Activated CD8-positive, alpha-beta memory T cell treated with anti-CD3 and anti-CD28 coated beads, Interleukin-2, amount 10 ng/mL, durations not matched to agents 7 days and 5 days (primary cell): ENCODE data around the gene PEX13. TPM values are rescaled to one million over a fixed set of nuclear protein-coding genes. Genes with fewer than 3 reads are reported as not detected.

ENCODE experiments used
- ATAC-seq: fragments of 150-1000 bp; cut with Tn5 transposase; one replicate; pipeline ENCODE4 v1.10.0; 2021; ENCODE audit warnings: moderate library complexity
- CTCF ChIA-PET: fragments of 350-600 bp; sonication (Branson Sonifier 250); formaldehyde crosslinking; loops from one replicate; lab custom pipeline; 2021; ENCODE audit warnings: antibody characterized with exemption; lab: Charles Lee
- DNase-seq: peaks from one replicate; pipeline ENCODE4 v3.0.0-alpha.2; 2020
- H3K27ac Mint-ChIP-seq: one replicate; pipeline ENCODE4 v1.8.0; 2021; ENCODE audit warnings: mild to moderate bottlenecking, mixed read lengths
- H3K27me3 Mint-ChIP-seq: one replicate; pipeline ENCODE4 v1.8.0; 2021; ENCODE audit warnings: mixed read lengths
- H3K36me3 Mint-ChIP-seq: one replicate; pipeline ENCODE4 v1.8.0; 2021; ENCODE audit warnings: mild to moderate bottlenecking, mixed read lengths
- H3K4me1 Mint-ChIP-seq: one replicate; pipeline ENCODE4 v1.8.0; 2021; ENCODE audit warnings: mixed read lengths
- H3K4me3 Mint-ChIP-seq: one replicate; pipeline ENCODE4 v1.8.0; 2021; ENCODE audit warnings: mild to moderate bottlenecking, moderate library complexity, mixed read lengths
- H3K9me3 Mint-ChIP-seq: one replicate; pipeline ENCODE4 v1.8.0; 2022; ENCODE audit warnings: low read depth, mixed read lengths
- total RNA-seq, 2 experiments: library from RNA; stranded (reverse); gene quantifications; one replicate each; pipeline ENCODE4 v1.2.3, GENCODE V29; 2021

Gene PEX13
- total RNA-seq, 2 experiments from 2014 or later = 19.4 to 21.8 TPM

GRCh38 chr2:61055557-61055956 is 38.0 kb downstream of the PEX13 start:
- Mint-ChIP-seq H3K4me3 (no peak overlapping the region), H3K36me3 (peaks cover 16% of the 10 kb centered on the region), H3K4me1 (no peaks in the 10 kb centered on the region), H3K9me3 (no peaks in the 10 kb centered on the region), H3K27ac (no peak overlapping the region), H3K27me3 (no peaks in the 10 kb centered on the region)
- DNase-seq (no peak), ATAC-seq (no peak)
- CTCF ChIA-PET = no interaction called here

DNA sequence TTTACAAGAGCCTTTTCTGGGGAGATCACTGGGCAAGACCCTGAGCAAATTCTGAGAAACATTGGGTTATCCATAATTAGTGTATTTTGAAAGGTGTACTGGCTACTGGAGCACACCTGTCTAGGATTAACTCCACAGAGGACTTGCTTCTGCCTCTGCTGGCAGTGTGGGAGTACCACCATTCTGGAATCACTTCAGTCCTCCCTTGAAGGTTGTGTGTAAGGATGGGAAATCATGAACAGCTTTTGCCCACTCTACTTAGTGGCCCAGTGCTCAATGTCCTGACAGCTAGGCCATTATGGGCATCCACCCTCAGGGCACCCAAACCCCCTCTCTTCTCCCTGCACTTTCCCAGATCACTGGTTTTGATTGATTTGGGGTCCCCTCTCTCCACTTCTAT is 40.0 kb downstream of the PEX13 start:
- Mint-ChIP-seq H3K4me1 (no peaks in the 10 kb centered on the region), H3K9me3 (no peaks in the 10 kb centered on the region), H3K27ac (no peak overlapping the region), H3K4me3 (no peak overlapping the region), H3K27me3 (no peaks in the 10 kb centered on the region), H3K36me3 (peaks cover 16% of the 10 kb centered on the region)
- DNase-seq (no peak), ATAC-seq (no peak)
- CTCF ChIA-PET = no interaction called here

GRCh38 chr2:61059382-61059781 is 41.9 kb downstream of the PEX13 start:
- H3K27ac Mint-ChIP-seq = no peak overlapping the region
- no peaks in the 10 kb centered on the region for H3K9me3 Mint-ChIP-seq
- no peaks in the 10 kb centered on the region for H3K27me3 Mint-ChIP-seq
- ATAC-seq = no peak
- CTCF ChIA-PET = no interaction called here
- DNase-seq = no peak
- peaks cover 16% of the 10 kb centered on the region for H3K36me3 Mint-ChIP-seq
- no peak overlapping the region for H3K4me3 Mint-ChIP-seq
- H3K4me1 Mint-ChIP-seq = no peaks in the 10 kb centered on the region

GRCh38 chr2:61065714-61066709 is 48.5 kb downstream of the PEX13 start, which contains the start of gene SANBR:
TSS of gene SANBR (plus strand) at chr2:61065871. CDS start at chr2:61070351, 4,480 bp downstream.
- H3K27ac Mint-ChIP-seq = peak within 1 kb of the TSS; percentile 83
- no peaks in the 10 kb centered on the region for H3K27me3 Mint-ChIP-seq
- ATAC-seq (peak; percentile 99), DNase-seq (peak; percentile 88)
- peak within 1 kb of the TSS; percentile 85 for H3K4me3 Mint-ChIP-seq
- no peaks in the 10 kb centered on the region for H3K9me3 Mint-ChIP-seq
- CTCF ChIA-PET = interaction anchor here (1.3 to 1.8 kb wide), 3 partner anchors 9 to 183 kb away, joined by 3 to 4 read pairs (median 4); no protein-coding TSS in a partner anchor
- peaks cover 19% of the 10 kb centered on the region for H3K4me1 Mint-ChIP-seq
- H3K36me3 Mint-ChIP-seq = peaks cover 8% of the 10 kb centered on the region

GRCh38 chr2:61074100-61074499 is 56.6 kb downstream of the PEX13 start:
- no peaks in the 10 kb centered on the region for H3K27me3 Mint-ChIP-seq
- CTCF ChIA-PET = no interaction called here

GRCh38 chr2:61085883-61086282 is 68.4 kb downstream of the PEX13 start:
- H3K27me3 Mint-ChIP-seq = no peaks in the 10 kb centered on the region
- ATAC-seq (no peak), DNase-seq (no peak)
- H3K27ac Mint-ChIP-seq = no peak overlapping the region
- no peaks in the 10 kb centered on the region for H3K4me1 Mint-ChIP-seq
- CTCF ChIA-PET = interaction anchor here (0.6 to 1.2 kb wide), 2 partner anchors 11 to 13 kb away, joined by 3 to 4 read pairs; no protein-coding TSS in a partner anchor
- H3K9me3 Mint-ChIP-seq = no peaks in the 10 kb centered on the region
- no peak overlapping the region for H3K4me3 Mint-ChIP-seq
- peaks cover 9% of the 10 kb centered on the region for H3K36me3 Mint-ChIP-seq

More at GRCh38 chr2:61074100-61074499, 56.6 kb downstream of the PEX13 start:
- DNase-seq (no peak), ATAC-seq (no peak)
- no peak overlapping the region for H3K27ac Mint-ChIP-seq
- H3K9me3 Mint-ChIP-seq = no peaks in the 10 kb centered on the region
- no peak overlapping the region for H3K4me3 Mint-ChIP-seq
- peaks cover 2% of the 10 kb centered on the region for H3K4me1 Mint-ChIP-seq
- H3K36me3 Mint-ChIP-seq = peaks cover 24% of the 10 kb centered on the region

GRCh38 chr2:61089797-61090196 is 72.3 kb downstream of the PEX13 start:
- no peak for DNase-seq
- H3K27me3 Mint-ChIP-seq = no peaks in the 10 kb centered on the region
- peaks cover 5% of the 10 kb centered on the region for H3K36me3 Mint-ChIP-seq
- ATAC-seq = no peak
- H3K4me1 Mint-ChIP-seq = no peaks in the 10 kb centered on the region
- CTCF ChIA-PET = no interaction called here
- H3K4me3 Mint-ChIP-seq = no peak overlapping the region
- H3K9me3 Mint-ChIP-seq = no peaks in the 10 kb centered on the region
- H3K27ac Mint-ChIP-seq = no peak overlapping the region

DNA sequence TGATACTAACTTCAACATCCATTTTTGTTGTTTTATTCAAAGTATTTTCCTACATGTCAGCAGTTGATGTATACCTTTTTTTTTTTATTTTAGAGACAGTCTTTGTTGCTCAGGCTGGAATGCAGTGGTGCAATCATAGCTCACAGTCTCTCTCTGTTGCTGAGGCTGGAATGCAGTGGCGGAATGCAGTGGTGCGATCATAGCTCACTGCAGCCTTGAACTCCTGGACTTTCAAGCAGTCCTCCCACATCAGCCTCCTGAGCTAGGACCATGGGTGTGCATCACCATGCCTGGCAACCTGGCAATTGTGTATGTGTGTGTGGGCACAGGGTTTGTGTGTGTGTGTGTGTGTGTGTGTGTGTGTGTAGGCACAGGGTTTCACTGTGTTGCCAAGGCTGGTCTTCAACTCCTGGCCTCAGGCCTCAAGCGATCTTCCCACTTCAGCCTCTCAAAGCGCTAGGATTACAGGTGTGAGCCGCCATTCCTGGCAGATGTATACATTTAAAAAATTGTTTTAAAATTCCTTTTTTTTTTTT is 72.9 kb downstream of the PEX13 start:
- no peak overlapping the region for H3K4me3 Mint-ChIP-seq
- no peaks in the 10 kb centered on the region for H3K4me1 Mint-ChIP-seq
- no peak overlapping the region for H3K27ac Mint-ChIP-seq
- H3K27me3 Mint-ChIP-seq = no peaks in the 10 kb centered on the region
- H3K9me3 Mint-ChIP-seq = no peaks in the 10 kb centered on the region
- DNase-seq (no peak), ATAC-seq (no peak)
- peaks cover 4% of the 10 kb centered on the region for H3K36me3 Mint-ChIP-seq
- CTCF ChIA-PET = no interaction called here

GRCh38 chr2:61091485-61091884 is 74.0 kb downstream of the PEX13 start:
- no peaks in the 10 kb centered on the region for H3K9me3 Mint-ChIP-seq
- H3K4me3 Mint-ChIP-seq = no peak overlapping the region
- CTCF ChIA-PET = no interaction called here
- peaks cover 8% of the 10 kb centered on the region for H3K4me1 Mint-ChIP-seq
- H3K27me3 Mint-ChIP-seq = no peaks in the 10 kb centered on the region
- ATAC-seq = no peak
- H3K36me3 Mint-ChIP-seq = peaks cover 6% of the 10 kb centered on the region
- DNase-seq = no peak
- no peak overlapping the region for H3K27ac Mint-ChIP-seq

DNA sequence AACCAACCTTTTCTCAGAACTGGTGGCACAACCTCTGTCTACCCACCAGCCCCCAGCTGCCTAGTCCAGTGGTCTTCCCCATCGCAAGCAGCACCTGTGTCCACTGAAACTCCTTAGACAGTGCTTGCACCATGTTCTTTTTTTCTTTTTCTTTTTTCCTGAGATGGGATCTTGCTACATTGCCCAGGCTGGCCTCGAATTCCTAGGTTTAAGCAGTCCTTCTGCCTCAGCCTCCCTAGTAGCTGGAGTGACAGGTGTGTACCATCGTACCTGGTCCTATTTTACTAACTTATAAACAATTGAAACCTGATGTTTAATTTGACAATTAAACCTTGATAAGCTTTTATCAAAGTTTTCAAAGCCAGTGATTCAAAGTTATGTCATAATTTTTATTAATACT is 78.9 kb downstream of the PEX13 start:
- Mint-ChIP-seq H3K27ac (no peak overlapping the region), H3K27me3 (no peaks in the 10 kb centered on the region), H3K9me3 (no peaks in the 10 kb centered on the region), H3K4me1 (peaks cover 8% of the 10 kb centered on the region), H3K4me3 (no peak overlapping the region), H3K36me3 (peaks cover 4% of the 10 kb centered on the region)
- ATAC-seq = no peak
- CTCF ChIA-PET = interaction anchor here (1.8 kb wide), 1 partner anchor 11 kb away, joined by 3 read pairs; no protein-coding TSS in a partner anchor
- DNase-seq = no peak

GRCh38 chr2:61100801-61101200 is 83.3 kb downstream of the PEX13 start:
- no peak for ATAC-seq
- Mint-ChIP-seq H3K4me3 (no peak overlapping the region), H3K9me3 (no peaks in the 10 kb centered on the region), H3K27me3 (no peaks in the 10 kb centered on the region), H3K36me3 (peaks cover 17% of the 10 kb centered on the region), H3K4me1 (peaks cover 7% of the 10 kb centered on the region), H3K27ac (no peak overlapping the region)
- no peak for DNase-seq
- CTCF ChIA-PET = no interaction called here
